ENCODE data around the gene FUT8.
A peak's percentile ranks its signal among the peaks of the same experiment; 100 is the strongest.
"Not testable (repeated sequence)": the region's sequence is repeated elsewhere in the genome, so short reads cannot be mapped to it uniquely, and the experiment has no call there.

Gene FUT8

GRCh38 chr14:65627315-65627714 is 214.8 kb downstream of the FUT8 start:
- DNase-seq: no peak

DNA sequence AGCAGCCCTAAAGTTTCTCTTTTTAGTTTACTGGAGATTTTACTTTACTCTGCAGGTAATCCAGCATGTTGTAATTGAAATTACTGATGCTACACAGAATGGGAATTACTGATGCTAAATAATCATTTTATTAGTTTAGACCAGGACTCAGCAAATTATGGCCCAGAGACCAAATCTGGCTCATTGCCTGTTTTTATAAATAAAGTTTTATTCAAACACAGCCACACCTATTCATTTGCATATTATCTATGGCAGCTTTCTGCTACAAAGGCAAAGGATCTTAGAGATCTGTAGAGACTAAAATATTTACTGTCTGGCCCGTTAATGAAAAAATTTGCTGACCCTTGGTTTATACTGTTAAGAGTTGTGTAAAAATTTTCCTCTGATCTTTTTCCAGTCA is 216.1 kb downstream of the FUT8 start:
- no peak for DNase-seq

DNA sequence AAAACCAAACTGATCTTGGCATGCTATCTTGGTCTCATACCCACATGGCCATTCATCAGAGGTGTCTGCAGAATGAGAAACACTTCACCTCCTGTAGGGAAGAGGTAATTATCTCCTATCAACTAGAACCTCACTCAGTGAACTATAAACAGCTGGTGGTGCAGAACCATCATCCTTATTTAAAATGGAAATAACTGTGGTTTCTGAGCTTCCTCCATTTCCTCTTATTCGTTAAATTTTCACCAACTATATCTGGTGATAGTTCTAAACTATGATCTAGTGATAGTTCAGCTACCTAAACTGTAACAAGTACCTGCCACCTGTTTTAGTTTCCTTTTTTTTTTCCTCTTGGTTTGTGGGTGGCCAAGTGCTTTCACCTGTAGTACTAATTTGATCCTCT is 218.5 kb downstream of the FUT8 start:
- DNase-seq: no peak

- DNase-seq: no peak
Measured at GRCh38 chr14:65632487-65632886, 220.0 kb downstream of the FUT8 start.

DNA sequence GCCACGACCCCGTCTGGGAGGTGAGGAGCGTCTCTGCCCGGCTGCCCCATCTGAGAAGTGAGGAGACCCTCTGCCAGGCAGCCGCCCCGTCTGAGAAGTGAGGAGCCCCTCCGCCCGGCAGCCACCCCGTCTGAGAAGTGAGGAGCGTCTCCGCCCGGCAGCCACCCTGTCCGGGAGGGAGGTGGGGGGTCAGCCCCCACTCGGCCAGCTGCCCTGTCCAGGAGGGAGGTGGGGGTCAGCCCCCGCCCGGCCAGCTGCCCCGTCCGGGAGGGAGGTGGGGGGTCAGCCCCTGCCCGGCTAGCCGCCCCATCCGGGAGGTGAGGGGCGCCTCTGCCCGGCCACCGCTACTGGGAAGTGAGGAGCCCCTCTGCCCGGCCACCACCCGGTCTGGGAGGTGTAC is 221.1 kb downstream of the FUT8 start:
- not testable (repeated sequence) for DNase-seq

DNA sequence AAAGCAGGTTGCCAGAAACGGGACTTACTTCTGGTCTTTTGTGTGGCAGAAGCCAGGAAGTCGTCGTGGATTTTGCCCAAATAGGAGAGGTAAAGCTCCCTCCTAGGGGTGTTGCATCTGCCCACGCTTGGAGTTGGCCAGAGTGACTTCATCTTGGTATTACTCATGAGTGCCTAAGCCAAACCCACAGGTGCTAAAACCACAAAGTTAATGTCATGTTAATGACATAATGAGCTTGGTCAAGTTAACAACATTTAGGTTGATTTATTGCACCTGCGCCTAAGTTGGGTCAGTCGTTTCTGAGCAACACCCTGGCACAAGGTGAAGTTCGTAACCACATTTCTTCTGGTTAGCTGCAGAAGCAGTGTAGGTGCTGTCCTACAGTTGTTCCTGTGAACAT is 225.2 kb downstream of the FUT8 start:
- DNase-seq: peak; percentile 83

- no peak for DNase-seq
Measured at GRCh38 chr14:65639216-65639615, 226.7 kb downstream of the FUT8 start.

- no peak for DNase-seq
Measured at GRCh38 chr14:65650826-65651225, 238.3 kb downstream of the FUT8 start.

GRCh38 chr14:65656554-65656953 is 244.0 kb downstream of the FUT8 start:
- DNase-seq: no peak

DNA sequence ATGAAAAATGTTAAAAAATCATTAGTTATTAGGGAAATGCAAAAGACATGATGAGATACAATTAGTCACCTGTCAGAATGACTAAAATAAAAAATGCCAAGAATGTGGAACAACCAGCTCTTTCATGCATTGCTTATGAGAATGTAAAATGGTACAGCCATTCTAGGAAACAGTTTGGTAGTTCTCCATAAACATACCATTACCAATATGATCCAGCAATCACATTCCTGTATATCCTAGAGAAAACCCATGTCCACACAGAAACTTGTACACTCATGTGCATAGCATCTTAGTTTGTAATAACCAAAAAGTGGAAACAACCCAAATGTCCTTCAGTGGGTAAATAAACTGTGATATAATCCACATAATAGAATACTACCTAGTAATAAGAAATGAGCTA is 245.7 kb downstream of the FUT8 start:
- DNase-seq: no peak

DNA sequence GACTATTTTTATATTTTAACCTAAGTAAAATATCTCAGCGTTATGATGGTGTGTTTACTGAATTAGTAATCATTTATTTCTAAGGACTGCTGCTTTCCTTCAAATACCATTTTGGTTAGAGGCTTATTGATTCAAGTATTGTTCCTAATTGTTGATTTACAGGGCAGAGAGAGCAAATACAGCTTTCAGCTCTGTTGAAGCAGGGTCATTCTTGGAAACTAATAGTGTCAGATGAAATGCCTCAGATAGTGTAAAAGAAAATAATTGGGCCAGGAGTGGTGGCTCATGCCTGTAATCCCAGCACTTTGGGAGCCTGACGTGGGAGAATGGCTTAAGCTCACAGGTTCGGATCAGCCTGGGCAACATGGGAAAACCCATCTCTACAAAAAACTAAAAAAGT is 249.3 kb downstream of the FUT8 start:
- no peak for DNase-seq

- DNase-seq: no peak
Measured at GRCh38 chr14:65664436-65664835, 251.9 kb downstream of the FUT8 start.

GRCh38 chr14:65676361-65677014 is 264.0 kb downstream of the FUT8 start:
- no peak for DNase-seq

- no peak for DNase-seq
Measured at GRCh38 chr14:65685572-65685971, 273.0 kb downstream of the FUT8 start.

- DNase-seq: no peak
Measured at GRCh38 chr14:65686761-65687160, 274.2 kb downstream of the FUT8 start.

- no peak for DNase-seq
Measured at GRCh38 chr14:65689070-65689469, 276.5 kb downstream of the FUT8 start.

DNA sequence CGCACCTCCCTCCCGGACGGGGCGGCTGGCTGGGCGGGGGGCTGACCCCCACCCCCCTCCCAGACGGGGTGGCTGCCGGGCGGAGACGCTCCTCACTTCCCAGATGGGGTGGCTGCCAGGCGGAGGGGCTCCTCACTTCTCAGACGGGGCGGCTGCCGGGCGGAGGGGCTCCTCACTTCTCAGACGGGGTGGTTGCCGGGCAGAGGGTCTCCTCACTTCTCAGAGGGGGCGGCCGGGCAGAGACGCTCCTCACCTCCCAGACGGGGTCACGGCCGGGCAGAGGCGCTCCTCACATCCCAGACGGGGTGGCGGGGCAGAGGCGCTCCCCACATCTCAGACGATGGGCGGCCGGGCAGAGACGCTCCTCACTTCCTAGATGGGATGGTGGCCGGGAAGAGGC is 280.0 kb downstream of the FUT8 start:
- not testable (repeated sequence) for DNase-seq

DNA sequence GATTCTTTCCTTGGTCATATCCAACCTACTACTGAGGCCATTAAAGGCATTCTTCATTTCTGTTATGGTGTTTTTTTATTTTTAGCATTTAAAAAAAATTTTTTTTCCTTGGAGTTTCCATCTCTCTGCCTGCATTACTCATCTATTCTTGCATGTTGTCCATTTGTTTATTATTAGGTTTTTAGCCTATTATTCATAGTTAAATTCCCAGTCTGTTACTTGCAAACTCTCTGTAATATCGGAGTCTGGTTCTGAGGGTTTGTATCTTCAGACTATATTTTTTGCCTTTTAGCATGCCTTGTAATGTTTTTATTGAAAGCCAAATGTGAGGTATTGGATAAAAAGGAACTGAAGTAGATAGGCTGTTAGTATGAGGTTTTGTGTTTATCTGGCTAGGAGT is 284.3 kb downstream of the FUT8 start:
- no peak for DNase-seq

GRCh38 chr14:65703521-65703920 is 291.0 kb downstream of the FUT8 start:
- no peak for DNase-seq

DNA sequence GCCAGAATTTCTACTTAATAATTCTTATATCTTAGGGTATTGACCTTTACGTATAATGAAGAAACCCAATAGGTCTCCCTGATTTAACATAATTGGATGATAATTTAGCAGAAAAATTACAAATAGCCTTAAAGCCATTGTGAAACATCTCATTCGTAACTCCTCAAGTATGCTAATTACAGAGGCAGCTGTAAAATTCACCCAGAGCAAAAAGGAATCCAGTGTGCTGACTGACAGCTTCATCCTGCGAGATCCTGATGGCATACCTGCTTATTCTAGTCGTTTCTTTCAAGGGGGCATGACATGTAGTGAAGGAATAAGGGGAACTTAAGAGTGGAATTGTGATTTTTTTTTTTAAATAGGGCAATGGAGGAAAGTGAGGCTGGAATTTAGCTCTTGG is 291.5 kb downstream of the FUT8 start:
- DNase-seq: no peak

GRCh38 chr14:65704437-65704836 is 291.9 kb downstream of the FUT8 start:
- no peak for DNase-seq

GRCh38 chr14:65704850-65705249 is 292.3 kb downstream of the FUT8 start:
- peak; percentile 84 for DNase-seq

GRCh38 chr14:65709576-65709975 is 297.0 kb downstream of the FUT8 start:
- no peak for DNase-seq

- DNase-seq: not testable (repeated sequence)
Measured at GRCh38 chr14:65716813-65717212, 304.3 kb downstream of the FUT8 start.

- not testable (repeated sequence) for DNase-seq
Measured at GRCh38 chr14:65717384-65717915, 304.9 kb downstream of the FUT8 start.

Data from activated CD4-positive, alpha-beta T cell treated with anti-CD3 and anti-CD28 coated beads, Interleukin-2, Interleukin-6, amounts not matched to agents 100 ng/mL and 50 ng/mL, durations not matched to agents 16 hours and 8 hours (primary cell).